Activated CD4-positive, alpha-beta T cell treated with anti-CD3 and anti-CD28 coated beads, Interleukin-2, amount 50 U/mL, for 48 hours (primary cell): ENCODE data around the gene MEGF11.

Source experiments
- DNase-seq, 2 experiments: peaks; one replicate each; pipeline ENCODE4 v3.0.0-alpha.2; 2020

The MEGF11 gene

DNA sequence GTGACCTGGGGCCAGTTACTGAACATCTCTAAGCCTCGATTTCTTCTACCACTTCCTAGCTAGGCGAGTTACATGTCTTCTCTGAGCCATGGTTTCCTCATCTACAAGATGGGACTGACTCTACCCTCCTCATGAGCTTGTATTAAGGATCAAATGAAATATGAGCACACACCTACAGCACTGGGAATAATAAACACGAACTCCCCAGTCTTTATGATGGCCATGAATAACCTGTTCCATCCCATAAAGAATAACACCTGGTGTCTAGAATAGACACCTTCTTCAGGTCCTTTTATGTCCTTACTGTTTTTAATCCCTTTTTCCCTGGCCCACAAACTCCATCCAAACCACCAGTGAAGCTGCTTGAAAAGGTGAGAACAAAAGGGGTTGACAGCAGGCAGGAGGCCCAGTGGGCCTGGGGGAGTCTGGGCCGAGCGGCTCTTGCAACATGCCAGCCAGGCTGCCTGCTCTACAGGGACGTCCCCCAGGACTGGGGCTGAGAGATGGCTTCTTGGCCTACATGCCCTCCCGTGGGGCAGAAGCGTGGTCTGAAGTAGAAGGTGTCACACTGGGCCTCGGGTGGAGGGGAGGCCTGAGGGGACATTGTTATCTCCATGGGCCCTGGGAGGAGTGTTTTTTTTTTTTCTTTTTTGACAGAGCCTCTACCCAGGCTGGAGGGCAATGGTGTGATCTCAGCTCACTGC is 206.1 kb downstream of the MEGF11 start:
- no peak for DNase-seq

DNA sequence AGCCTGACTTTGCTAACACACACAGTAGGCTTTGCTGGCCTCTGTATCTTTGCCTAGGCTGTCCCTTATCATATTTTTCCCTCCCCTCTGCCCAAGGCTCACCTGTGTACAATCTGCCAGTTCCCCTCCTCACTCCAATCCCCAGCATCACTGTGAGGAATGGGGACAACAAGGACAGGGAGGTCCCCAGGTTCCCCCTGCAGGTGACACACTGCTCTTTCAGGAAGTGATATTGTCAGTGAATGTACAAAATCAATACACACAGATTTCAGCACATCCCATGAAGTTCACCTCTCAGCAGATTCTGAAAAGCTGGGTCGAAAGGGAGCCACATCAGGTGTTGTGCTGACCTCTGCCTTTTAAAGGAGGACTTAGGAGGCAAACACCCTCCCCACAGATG is 206.8 kb downstream of the MEGF11 start:
- DNase-seq = no peak

DNA sequence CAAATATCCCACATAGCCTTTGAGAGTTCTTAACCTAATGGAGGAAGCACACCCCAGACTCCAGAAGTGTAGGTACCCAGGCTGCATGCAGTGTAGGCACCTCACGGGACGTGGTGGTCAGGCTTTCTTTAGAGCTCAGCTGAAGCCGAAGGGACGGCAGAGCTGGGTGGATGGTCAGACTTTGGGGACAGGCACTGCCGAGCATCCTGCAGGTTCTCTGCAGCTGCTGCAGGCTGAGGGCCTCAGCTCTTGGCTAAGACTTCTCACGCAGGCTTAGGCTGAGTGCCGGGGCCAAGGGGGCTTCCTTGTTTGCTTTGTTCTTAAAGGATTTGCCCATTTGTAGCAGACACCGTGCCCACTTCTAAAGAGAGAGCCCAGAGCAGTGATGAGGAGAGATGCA is 207.2 kb downstream of the MEGF11 start:
- DNase-seq = no peak

DNA sequence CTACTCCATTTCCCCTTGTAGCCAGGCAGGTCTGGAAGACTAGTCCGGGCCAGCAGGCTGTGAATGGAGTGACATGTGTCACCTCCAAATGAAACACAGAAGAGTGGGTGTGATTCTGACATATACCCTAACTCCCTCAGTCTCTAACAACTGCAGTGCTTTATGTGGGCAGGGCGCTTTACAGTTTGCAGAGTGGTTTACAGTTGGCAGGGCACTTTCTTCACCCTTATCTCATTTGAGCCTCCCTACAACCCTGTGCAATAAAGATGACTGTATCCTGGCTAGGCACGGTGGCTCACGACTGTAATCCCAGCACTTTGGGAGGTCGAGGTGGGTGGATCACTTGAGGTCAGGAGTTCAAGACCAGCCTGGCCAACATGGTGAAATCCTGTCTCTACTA is 208.0 kb downstream of the MEGF11 start:
- no peak for DNase-seq

DNA sequence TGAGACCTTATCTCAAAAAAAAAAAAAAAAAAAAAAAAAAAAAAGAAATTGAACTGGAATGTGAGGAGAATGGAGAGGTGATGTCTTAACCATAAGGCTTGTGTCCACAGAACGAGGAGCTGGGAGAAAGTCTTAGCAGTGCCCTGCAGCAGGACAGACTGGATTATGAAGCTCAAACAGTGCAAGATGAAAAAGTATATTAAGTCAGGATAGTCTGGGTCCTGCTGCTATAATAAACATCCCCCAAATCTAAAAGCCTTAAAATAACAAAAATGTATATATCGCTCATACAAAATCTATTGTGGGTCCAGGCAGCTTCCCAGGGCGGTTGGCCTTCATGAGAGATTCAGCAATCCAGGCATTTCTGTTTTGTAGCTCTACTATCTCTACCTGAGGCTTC is 208.7 kb downstream of the MEGF11 start:
- no peak for DNase-seq

DNA sequence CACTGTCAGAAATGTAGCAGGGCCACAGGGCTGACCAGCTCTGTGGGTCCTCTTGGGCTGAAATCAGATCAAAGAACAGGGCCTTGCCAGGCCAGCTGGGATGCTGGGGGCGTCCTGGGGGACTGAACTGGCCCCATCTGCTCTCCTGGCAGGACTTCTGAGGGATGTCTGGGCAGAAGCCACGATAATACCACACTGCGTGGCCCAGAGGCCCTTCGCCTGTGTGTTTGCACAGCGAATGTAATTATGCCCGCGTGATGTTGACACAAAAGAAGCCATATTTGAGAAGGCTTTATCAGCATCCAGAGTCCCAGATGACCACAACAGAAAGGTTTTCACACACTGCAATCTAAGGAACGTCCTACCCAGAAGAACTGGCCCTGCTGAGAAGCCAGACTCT is 210.3 kb downstream of the MEGF11 start:
- DNase-seq = no peak

DNA sequence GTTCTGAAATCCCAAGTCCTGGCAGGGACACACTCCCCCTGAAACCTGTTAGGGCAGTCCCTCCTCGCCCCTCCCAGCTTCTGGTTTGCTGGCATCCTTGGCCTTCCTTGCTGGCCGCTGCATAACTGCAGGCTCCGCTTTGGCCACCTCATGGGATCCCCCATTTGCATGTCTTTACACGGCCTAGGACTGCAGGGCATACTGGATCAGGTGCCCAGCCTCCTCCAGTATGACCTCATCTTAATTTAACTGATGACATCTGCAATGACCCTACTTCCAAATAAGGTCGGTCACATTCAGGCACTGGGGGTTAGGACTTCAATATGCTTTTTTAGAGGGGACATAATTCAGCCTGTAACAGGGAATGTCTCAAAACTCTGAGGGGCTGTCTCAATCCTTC is 210.9 kb downstream of the MEGF11 start:
- DNase-seq = no peak

DNA sequence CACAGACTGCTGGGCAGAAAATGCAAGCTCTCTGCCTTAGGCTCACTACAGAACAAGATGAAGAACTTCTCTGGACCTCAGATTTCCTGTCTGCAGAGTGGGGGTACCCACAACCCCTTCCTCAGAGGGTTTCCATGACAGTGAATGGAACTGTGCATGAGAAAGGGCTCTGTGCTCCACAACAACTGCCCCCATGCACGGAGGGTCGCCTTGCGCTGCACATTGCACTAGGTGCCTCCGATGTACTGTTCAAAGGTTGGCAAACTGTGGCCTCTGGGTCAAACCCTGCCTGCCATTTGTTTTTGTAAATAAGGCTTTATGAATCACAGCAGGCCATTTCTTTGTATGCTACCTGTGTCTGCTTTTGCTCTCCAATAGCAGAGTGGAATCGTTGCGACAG is 212.3 kb downstream of the MEGF11 start:
- DNase-seq = no peak

DNA sequence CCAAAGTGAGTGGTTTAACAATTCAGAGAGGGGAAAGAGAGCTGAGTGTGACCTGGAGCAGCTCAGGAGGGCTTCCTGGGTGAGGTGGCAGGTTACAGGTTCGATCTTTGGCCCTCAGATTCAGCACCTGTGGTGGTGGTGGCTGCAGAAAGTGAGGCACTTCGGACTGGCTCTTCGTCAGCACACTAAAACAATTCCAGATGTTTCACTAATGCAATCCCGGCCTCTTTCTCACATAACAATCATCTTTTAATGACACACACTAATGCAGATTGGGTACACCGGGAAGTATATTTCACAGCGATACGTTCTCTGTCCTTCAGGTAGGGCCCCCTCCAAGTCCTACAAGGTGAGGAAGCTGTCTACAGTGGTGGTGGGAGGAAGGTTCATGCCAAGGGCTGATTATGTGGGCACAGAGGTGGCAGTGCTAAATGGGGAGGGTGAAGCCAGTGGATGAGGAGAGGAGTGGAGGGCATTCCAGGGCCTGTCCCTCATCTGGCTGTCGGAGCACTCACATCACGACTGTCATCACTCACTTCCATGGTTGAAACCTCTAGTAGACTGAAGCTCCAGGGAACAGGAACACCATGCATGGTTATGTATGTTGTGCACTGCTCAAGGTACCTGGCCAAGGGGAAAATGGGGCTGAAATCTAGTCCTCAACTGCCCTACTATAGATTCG is 213.2 kb downstream of the MEGF11 start:
- DNase-seq = no peak

DNA sequence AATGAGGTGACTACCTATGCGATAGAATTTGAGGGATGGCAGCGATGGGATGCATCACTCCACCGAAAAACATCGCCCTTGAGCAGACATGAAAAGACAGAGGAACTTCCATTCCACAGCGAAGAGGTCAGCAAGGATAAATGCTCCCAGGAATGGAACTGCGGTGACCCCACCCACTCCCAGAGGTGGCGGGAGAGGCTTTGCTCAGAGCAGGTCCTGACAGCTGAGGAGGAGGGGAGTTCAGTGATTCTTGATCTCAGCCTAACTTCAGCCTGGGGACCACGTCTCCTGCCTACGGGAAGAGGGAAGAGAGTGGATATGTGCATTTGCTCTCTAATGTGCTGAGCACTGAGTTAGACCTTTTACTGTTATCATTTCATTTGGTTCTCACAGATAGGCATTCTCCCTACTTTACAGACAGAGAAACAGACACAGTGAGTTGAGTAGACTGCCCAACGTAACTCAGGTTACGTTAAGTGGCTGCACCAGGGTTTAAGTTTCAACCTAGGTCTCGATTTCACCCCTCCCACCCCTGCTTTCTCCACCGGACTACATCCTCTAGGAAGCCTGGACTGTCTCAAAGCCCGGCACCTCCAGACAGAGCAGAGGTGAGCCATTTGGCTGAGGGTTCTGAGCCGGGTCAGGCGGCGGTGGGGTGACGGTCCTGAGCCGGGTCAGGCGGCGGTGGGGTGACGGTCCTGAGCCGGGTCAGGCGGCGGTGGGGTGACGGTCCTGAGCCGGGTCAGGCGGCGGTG is 214.3 kb downstream of the MEGF11 start:
- DNase-seq = no peak

DNA sequence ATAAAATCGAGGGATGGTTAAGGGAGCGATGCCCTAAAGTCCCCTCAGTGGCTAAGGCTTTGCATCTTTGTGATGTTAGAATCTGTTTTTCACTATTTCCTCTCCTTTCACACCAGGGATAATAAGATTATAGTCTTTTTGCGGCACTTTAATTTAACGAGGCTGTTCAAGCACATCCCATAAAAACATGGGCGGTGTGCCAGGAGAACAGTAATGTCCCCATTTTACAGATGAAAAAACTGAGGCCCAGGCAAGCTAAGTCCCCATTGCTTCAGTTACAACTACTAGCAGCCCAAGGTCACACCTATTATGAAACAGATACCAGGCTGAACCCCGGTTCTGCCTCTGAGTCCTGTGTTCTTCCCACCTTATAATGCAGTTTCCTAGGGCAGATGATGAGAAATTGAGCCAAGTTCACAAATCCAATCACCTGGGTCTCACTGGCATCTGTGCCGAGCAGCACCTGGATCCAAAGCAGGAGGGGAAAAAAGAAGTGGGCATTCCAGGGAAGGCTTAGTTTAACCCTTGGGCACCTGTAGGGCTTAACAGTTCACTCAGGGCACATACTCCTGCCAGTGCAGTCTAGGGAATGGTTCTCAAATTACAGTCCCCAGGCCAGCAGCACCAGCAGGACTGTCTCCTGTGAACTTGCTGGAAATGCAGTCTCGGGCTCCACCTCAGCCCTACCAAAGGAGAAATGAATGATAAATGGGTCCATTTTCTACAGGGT is 215.0 kb downstream of the MEGF11 start:
- DNase-seq = no peak

DNA sequence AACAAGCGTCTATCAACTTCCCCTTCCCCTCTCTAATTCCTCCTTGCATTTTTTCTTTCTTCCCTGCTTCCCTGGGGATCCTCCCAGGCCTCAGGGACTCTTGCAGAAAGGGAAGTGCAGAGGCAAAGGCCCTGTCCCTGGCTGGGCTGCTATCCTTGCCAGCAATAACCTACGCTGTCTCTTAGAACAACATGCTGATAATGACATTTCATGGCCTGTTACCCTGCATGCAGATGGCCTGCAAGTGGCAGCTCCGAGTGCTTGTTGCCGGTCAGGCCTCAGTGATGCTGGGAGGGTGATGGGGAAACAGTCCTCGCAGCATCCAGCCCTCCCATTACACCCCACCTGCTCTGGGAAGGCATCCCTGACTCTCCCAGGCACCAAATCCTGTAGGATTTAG is 216.7 kb downstream of the MEGF11 start:
- no peak for DNase-seq

DNA sequence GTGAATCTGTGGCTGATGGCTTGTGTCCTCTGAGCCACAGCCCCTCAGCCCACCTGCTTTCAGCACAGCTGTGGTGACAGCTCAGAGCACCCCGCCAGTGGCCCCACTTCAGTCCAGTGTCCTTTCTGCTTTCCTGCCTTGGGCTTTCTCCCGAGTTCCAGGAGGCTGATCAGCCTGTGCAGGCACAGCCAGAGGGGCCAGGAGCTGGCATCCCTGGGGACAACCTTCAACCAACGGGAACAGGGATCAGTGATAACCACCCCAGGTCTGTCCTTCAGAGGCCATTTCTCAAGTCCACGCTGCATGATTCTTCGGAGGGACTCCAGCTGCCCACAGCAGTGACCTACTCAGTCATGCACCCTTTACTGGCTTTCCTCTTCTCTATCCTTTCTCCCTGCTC is 217.6 kb downstream of the MEGF11 start:
- DNase-seq = no peak

DNA sequence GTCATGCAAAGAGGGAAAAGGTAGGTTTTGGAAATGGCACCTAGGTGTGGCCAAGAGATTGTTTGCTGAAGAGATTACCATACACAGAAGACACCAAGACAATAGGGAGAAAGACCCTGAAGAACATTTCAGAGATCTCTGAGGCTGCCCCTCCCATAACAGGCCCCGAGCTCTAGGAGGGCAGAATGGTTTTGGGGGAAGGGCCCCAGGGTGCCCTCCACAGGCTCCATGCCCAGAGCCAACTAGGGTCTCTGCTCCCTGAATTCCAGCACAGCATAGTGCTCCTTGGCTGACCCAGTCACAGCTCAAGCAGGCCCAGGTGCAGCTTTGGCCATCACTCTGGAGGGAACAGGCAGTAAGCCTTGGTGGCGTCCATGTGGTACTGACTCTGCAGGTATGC is 220.4 kb downstream of the MEGF11 start:
- no peak for DNase-seq

DNA sequence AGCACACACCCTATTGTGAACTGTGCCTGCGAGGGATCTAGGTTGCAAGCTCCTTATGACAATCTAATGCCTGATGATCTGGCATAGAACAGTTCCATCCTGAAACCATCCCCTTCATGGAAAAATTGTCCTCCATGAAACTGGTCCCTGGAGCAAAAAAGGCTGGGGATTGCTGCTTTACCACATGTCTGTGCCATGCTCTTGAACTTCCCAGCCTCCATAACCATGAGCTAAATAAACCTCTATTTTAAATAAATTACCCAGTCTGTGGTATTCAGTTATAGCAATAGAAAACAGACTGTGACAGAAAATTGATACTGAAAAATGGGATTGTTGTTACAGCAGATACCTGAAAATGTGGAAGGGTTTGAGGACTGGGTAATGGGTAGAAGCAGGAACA is 221.5 kb downstream of the MEGF11 start:
- DNase-seq = no peak

DNA sequence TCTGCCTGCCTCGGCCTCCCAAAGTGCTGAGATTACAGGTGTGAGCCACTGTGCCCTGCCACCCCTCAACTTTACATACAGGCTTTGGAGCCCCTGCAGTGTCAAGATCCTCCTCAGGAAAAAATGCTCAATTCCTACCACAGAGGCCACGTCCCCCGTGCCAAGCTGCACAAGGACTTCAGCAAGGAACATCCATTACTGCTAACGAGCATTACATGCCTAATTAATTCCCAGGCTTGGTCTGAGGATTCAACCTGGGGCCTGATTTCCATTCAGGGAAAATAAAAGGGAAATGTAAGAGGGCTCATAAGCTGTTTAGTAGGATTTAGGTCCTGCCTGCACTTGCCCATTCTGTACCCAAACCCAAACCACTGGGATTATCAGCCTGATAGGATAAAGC is 222.9 kb downstream of the MEGF11 start:
- DNase-seq = no peak

DNA sequence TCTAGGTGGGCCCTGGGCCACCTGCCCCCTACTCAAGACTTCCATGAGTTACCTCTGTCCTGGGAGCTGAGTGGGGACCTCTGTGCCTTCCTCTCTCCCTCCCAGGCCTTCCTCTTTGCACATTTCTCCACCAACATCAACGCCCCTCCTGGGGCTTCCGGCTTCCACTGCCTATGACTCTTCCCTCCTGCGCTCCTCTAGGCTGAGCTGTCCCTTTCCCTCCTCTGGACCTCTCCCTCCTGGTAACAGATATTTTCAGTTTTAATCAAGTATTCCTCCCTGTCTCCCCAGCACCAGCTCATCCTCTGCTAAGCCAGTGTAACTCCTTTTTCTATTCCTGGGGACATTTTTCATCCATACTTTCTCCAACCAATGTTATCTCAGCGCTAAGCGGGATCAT is 223.9 kb downstream of the MEGF11 start:
- DNase-seq = no peak

DNA sequence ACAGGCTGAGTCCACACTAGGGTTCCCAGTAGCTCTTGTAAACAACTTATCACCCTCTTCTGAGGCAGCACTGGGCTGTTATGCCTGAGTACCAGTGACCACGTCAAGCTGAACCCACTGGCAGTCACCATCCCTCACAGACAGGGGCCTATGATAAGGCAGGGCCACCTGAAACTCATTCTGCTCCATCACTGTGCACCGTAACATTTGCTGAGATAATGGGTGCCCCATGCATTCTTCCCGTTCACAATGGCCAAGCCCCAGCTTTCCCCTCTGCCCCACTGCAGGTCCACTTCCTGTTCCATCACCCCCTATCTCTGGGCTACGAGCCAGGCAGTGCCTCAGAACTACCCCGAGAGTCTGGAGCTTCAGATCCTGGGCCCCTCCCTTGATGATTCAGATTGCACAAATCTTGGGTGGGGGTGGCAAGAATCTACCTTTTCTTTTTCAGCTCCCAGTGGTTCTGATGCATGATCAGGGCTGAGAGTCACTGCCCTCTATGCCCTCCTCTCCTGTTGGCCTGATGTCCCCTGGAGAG is 226.2 kb downstream of the MEGF11 start:
- DNase-seq = no peak

DNA sequence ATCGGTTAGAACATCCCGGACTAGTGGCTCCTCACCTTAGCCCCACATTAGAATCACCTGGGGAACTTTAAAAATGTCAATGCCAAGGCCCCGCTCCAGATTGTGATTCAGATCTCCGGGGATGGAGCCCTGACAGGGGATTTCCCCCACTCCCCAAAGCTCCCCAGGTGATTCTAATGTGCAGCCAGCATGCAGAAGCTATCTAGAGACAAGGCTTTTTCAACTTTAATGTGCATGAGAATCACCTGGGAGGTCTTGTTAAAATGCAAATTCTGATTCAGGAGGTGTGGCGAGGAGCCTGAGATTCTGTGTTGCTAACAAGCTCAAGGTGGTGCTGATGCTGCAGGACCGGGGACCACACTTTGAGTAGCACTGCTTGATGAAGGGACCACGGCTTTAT is 227.6 kb downstream of the MEGF11 start:
- no peak for DNase-seq

DNA sequence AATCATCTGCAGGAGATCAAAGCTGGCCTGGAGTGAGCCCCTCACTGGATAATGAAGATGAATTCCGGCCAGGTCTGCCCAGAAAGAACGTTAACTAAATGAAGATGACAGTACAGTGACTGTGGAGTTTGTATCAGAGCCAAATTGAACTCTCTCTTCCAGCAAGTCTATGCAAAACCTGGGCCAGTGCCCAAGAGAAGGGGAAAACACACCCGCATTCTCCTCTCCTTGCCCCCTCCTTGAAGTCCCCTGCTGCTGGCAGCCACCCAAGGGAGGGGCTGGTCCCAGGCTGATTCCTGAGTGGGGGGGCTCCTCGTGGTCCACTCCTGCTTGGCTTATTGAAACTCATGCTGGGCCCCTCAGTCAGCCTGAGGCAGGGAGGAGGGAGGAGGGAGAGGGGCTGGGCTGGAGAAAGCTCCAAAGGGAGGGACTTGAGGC is 228.5 kb downstream of the MEGF11 start:
- DNase-seq = no peak

DNA sequence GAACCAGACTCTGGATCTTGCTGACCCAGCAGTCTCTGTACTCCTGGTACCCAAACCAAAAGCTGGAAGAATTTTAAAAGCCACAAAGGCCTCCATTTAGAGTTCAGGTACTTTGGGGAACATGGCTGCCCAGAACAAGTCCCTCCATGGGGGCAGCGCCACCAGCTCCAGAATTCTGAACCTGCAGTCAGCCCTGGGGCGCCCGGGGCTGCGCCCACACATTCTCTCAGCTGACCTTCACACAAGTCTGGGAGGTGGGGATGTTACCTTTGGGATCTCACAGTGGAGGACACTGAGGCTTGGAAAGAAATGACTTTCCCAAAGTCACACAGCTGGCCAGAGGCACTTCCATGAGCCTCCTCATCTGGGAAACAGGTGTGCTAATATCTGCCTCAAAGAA is 229.4 kb downstream of the MEGF11 start:
- DNase-seq = no peak

DNA sequence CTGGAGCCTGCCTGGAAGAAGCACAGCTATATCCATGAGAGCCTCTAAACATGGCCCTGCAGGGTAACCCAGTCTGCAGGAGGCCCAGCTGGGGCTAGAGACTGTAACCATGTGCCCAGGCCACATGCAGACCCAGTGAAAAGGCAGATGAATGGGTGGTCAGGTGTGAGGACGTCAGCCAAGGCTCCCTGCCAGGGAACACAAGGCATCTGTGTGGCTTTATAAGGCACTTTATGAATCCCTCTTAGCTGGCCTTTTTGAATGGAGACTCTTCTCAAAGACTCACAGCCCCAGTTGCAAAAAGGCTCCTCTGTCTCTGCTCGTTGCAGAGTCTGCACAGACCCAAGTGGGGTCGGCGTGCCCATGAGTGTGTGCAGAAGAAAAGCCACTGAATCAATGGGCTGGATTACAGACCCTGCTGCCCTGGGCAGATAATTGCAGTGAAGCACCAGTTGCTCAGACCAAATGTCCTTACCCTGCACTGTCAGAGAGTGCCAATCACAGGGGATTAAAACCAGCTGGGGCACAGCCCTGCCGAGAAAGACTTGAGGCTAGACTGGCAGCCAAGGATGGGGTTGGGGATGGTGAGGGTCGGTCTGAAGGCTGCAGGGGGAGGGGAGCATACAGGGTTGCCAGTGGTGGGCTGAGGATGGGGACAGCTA is 230.1 kb downstream of the MEGF11 start:
- no peak for DNase-seq

DNA sequence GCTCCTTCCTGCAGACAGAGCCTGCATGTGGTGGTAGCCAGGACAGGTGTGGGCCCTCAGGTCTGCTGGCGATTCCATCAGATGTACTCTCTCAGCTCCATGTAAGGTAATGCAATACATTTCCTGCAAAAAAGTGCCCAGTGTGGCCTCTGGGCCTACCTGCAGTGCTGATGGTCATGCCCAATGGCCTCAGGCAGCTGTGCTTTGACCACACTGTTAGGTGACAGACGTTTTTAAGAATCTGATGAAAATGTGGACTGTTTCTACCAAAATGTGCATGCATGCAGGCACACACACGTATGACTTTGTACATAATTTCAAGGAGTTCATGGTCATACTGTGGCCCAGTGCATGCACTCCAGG is 231.4 kb downstream of the MEGF11 start:
- no peak for DNase-seq
